ENCODE results near the gene KCTD10. TPM values are rescaled to one million over a fixed set of nuclear protein-coding genes. Genes with fewer than 3 reads are reported as not detected.

KCTD10 gene
- total RNA-seq, 1 experiment from 2014 or later, result 55.2 TPM

DNA sequence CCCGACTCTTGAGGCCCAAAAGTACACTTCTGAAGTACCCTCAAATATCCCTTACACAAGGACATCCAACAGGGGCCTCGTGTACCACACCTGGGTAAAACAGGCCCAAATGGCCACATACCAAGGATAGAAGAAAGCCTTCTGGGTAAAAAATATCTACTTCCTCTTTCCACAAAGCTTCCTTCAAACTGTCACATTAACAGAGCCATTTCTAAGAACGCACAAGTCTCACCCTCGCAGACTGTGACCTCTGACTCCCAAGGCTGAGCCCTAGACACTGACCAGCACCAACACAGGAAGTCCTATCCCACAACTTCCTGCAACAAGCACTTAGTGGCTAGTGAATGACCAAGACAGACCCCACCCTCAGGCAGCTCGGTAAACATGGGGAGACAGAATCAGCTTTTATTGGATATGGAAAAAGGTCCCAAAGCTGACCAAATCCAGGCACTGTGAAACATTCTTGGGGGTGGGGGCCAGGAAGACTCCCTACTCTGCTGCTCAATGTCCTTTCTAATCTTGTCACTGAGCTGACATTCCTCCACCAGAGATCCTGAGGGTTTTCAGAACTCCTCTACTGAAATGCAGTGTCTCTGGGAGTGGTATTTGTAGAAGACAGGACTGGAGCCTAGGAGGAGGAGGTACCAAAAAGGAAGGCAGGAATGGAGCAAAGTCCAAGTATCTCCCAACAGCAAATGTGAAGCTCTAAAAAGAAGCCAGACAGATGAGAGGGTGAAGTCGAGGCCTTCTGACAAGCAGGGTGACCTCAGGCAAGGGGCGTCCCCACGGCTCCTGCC, 15.9 kb downstream of the KCTD10 start:
- no peak for TF ChIP-seq TCF7L2 (IDR thresholded peaks at IDR 0.05; ENCODE audit: low read depth, low read length)
- TF ChIP-seq POLR2AphosphoS5 (IDR thresholded peaks at IDR 0.05; ENCODE audit: low read depth, low read length), result no peak
- TF ChIP-seq, protein P1, sequence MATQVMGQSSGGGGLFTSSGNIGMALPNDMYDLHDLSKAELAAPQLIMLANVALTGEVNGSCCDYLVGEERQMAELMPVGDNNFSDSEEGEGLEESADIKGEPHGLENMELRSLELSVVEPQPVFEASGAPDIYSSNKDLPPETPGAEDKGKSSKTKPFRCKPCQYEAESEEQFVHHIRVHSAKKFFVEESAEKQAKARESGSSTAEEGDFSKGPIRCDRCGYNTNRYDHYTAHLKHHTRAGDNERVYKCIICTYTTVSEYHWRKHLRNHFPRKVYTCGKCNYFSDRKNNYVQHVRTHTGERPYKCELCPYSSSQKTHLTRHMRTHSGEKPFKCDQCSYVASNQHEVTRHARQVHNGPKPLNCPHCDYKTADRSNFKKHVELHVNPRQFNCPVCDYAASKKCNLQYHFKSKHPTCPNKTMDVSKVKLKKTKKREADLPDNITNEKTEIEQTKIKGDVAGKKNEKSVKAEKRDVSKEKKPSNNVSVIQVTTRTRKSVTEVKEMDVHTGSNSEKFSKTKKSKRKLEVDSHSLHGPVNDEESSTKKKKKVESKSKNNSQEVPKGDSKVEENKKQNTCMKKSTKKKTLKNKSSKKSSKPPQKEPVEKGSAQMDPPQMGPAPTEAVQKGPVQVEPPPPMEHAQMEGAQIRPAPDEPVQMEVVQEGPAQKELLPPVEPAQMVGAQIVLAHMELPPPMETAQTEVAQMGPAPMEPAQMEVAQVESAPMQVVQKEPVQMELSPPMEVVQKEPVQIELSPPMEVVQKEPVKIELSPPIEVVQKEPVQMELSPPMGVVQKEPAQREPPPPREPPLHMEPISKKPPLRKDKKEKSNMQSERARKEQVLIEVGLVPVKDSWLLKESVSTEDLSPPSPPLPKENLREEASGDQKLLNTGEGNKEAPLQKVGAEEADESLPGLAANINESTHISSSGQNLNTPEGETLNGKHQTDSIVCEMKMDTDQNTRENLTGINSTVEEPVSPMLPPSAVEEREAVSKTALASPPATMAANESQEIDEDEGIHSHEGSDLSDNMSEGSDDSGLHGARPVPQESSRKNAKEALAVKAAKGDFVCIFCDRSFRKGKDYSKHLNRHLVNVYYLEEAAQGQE (IDR thresholded peaks at IDR 0.05; ENCODE audit: insufficient read depth in 1 of 2, low read depth in 2 of 2, low read length in 1 of 2), result no peak
- TF ChIP-seq SIN3A (IDR thresholded peaks at IDR 0.05; ENCODE audit: borderline replicate concordance, insufficient read depth, low read depth, low read length), result no peak
- TF ChIP-seq, protein P2, sequence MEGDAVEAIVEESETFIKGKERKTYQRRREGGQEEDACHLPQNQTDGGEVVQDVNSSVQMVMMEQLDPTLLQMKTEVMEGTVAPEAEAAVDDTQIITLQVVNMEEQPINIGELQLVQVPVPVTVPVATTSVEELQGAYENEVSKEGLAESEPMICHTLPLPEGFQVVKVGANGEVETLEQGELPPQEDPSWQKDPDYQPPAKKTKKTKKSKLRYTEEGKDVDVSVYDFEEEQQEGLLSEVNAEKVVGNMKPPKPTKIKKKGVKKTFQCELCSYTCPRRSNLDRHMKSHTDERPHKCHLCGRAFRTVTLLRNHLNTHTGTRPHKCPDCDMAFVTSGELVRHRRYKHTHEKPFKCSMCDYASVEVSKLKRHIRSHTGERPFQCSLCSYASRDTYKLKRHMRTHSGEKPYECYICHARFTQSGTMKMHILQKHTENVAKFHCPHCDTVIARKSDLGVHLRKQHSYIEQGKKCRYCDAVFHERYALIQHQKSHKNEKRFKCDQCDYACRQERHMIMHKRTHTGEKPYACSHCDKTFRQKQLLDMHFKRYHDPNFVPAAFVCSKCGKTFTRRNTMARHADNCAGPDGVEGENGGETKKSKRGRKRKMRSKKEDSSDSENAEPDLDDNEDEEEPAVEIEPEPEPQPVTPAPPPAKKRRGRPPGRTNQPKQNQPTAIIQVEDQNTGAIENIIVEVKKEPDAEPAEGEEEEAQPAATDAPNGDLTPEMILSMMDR (IDR thresholded peaks at IDR 0.05), result no peak
- no peak for ATAC-seq
- no peak overlapping the region for H3K4me3 ChIP-seq (ENCODE audit: low read depth in 2 of 2, low read length in 2 of 2)

DNA sequence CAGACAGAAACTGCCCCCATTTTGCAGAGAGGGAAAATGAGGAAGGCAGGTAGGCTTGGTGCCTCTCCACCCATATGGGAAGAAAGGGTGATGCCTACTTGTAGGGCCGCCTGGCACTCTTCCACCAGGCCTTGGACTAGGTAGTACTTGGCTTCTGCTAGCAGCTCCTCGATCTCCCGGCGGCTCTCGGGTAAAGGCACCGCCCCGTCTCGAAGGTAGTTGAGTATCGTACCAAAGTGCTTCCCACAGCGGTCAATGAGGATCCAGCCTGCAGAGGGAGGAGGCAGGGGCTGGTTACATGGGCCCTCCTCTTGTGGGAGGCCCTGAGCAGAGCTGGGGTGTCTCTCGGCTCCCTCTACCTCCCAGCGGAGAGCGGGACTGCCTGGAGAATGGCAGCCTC, 16.6 kb downstream of the KCTD10 start:
- H3K27me3 ChIP-seq (ENCODE audit: control insufficient read depth, insufficient read depth, low read length), result no peaks in the 10 kb centered on the region
- no peak for ATAC-seq
- H3K9me3 ChIP-seq (ENCODE audit: control insufficient read depth, insufficient read depth, low read depth, low read length), result no peaks in the 10 kb centered on the region
- intact Hi-C loops (cut with micrococcal nuclease; ENCODE audit: unreplicated experiment), result no loop called here
- TF ChIP-seq POLR2AphosphoS5 (IDR thresholded peaks at IDR 0.05; ENCODE audit: low read depth, low read length), result no peak
- no peak for TF ChIP-seq SIN3A (IDR thresholded peaks at IDR 0.05; ENCODE audit: borderline replicate concordance, insufficient read depth, low read depth, low read length)
- H3K4me1 ChIP-seq (ENCODE audit: control insufficient read depth, insufficient read depth, low read length), result peaks cover 37% of the 10 kb centered on the region
- DNase-seq (ENCODE audit: low read depth, low spot score), result no peak
- POLR2A ChIA-PET, result no interaction called here
- in situ Hi-C loops (cut with HindIII; ENCODE audit: low pct_unique_long_range_greater_than_20kb, low sequenced_read_pairs), result no loop called here
- CTCF ChIA-PET, result no interaction called here
- no TSS peak for BruUV-seq (replicated peaks)
- H3K27ac ChIP-seq (ENCODE audit: low read length), result no peak overlapping the region
- H3K4me3 ChIP-seq (ENCODE audit: low read depth in 2 of 2, low read length in 2 of 2), result no peak overlapping the region
- H3K36me3 ChIP-seq (ENCODE audit: control insufficient read depth, insufficient read depth, low read length), result peaks cover 4% of the 10 kb centered on the region

More for the DNA sequence above, 15.9 kb downstream of the KCTD10 start:
- no TSS peak for BruUV-seq (replicated peaks)
- Histone ChIP-seq H3K36me3 (ENCODE audit: control insufficient read depth, insufficient read depth, low read length) (peaks cover 4% of the 10 kb centered on the region), H3K27ac (ENCODE audit: low read length) (peak overlapping the region; percentile 87), H3K9me3 (ENCODE audit: control insufficient read depth, insufficient read depth, low read depth, low read length) (no peaks in the 10 kb centered on the region), H3K4me1 (ENCODE audit: control insufficient read depth, insufficient read depth, low read length) (peaks cover 37% of the 10 kb centered on the region), H3K27me3 (ENCODE audit: control insufficient read depth, insufficient read depth, low read length) (no peaks in the 10 kb centered on the region)
- in situ Hi-C loops (cut with HindIII; ENCODE audit: low pct_unique_long_range_greater_than_20kb, low sequenced_read_pairs), result no loop called here
- CTCF ChIA-PET, result no interaction called here
- intact Hi-C loops (cut with micrococcal nuclease; ENCODE audit: unreplicated experiment), result no loop called here
- POLR2A ChIA-PET, result interaction anchor here (0.5 kb wide), 1 partner anchor 307 kb away, joined by 4 read pairs; no protein-coding TSS in a partner anchor
- no peak for DNase-seq (ENCODE audit: low read depth, low spot score)

GRCh38 chr12:109459247-109459646, 17.9 kb downstream of the KCTD10 start:
- intact Hi-C loops (cut with micrococcal nuclease; ENCODE audit: unreplicated experiment), result no loop called here
- Histone ChIP-seq H3K4me1 (ENCODE audit: control insufficient read depth, insufficient read depth, low read length) (peaks cover 31% of the 10 kb centered on the region), H3K27ac (ENCODE audit: low read length) (no peak overlapping the region), H3K9me3 (ENCODE audit: control insufficient read depth, insufficient read depth, low read depth, low read length) (no peaks in the 10 kb centered on the region), H3K27me3 (ENCODE audit: control insufficient read depth, insufficient read depth, low read length) (no peaks in the 10 kb centered on the region), H3K4me3 (ENCODE audit: low read depth in 2 of 2, low read length in 2 of 2) (no peak overlapping the region), H3K36me3 (ENCODE audit: control insufficient read depth, insufficient read depth, low read length) (peaks cover 8% of the 10 kb centered on the region)
- TF ChIP-seq POLR2AphosphoS5 (IDR thresholded peaks at IDR 0.05; ENCODE audit: low read depth, low read length) (no peak), TCF7L2 (IDR thresholded peaks at IDR 0.05; ENCODE audit: low read depth, low read length) (no peak), SIN3A (IDR thresholded peaks at IDR 0.05; ENCODE audit: borderline replicate concordance, insufficient read depth, low read depth, low read length) (no peak)
- TF ChIP-seq, protein P1 (IDR thresholded peaks at IDR 0.05; ENCODE audit: insufficient read depth in 1 of 2, low read depth in 2 of 2, low read length in 1 of 2), result no peak
- TF ChIP-seq, protein P2 (IDR thresholded peaks at IDR 0.05), result no peak
- CTCF ChIA-PET, result no interaction called here
- ATAC-seq, result no peak
- POLR2A ChIA-PET, result no interaction called here
- BruUV-seq (replicated peaks), result no TSS peak
- in situ Hi-C loops (cut with HindIII; ENCODE audit: low pct_unique_long_range_greater_than_20kb, low sequenced_read_pairs), result no loop called here
- DNase-seq (ENCODE audit: low read depth, low spot score), result no peak

Data from Panc1 (cell line).